Right atrium auricular region (tissue), 2 donors: Measurements from ENCODE around the gene PPP1R16B. TPM values are rescaled to one million over a fixed set of nuclear protein-coding genes. Genes with fewer than 3 reads are reported as not detected.

Experiments used
- DNase-seq: peaks from one replicate; pipeline ENCODE4 v3.0.0-alpha.2; 2019; ENCODE audit warnings: low spot score
- H3K27ac ChIP-seq, 2 donors: fragments of 200-600 bp; sonication (generic); 1 replicate in 1 of 2; 2 replicates in 1 of 2; pipeline ENCODE4 v1.5.1; 2016 to 2019
- H3K27me3 ChIP-seq, 2 donors: fragments of 200-600 bp; sonication (generic); one replicate each; pipeline versions ENCODE4 v1.5.1 to v1.6.0; 2017 to 2019
- H3K36me3 ChIP-seq: fragments of 200-600 bp; sonication (generic); one replicate; pipeline ENCODE4 v1.5.1; 2016
- H3K4me1 ChIP-seq, 2 donors: fragments of 200-600 bp; sonication (generic); one replicate each; pipeline versions ENCODE4 v1.5.1 to v1.6.0; 2017 to 2019
- H3K4me3 ChIP-seq, 2 donors: fragments of 200-600 bp; sonication (generic); 1 replicate in 1 of 2; 2 replicates in 1 of 2; pipeline ENCODE4 v1.5.1; 2017 to 2019; ENCODE audit warnings: mild to moderate bottlenecking in 1 of 2, moderate library complexity in 1 of 2
- H3K9me3 ChIP-seq, 2 donors: fragments of 200-600 bp; sonication (generic); one replicate each; pipeline ENCODE4 v1.5.1; 2019
- CTCF ChIP-seq, 2 donors: fragments of 200-600 bp; sonication (generic); IDR thresholded peaks; one replicate each; pipeline ENCODE4 v1.5.1; 2019; ENCODE audit warnings: antibody characterized with exemption in 2 of 2
- total RNA-seq, 2 donors: library from RNA; depleted of rRNA; stranded (reverse); fragments of >200 nt; gene quantifications; one replicate each; pipeline ENCODE4 v1.1.0, GENCODE V29; 2016

PPP1R16B gene
- total RNA-seq, 2 donors from 2014 or later, result 0.96 to 6.6 TPM

- no peak overlapping the region for H3K27ac ChIP-seq
- peaks cover 0 to 10% of the 10 kb centered on the region in 2 donors for H3K4me1 ChIP-seq
- no peak overlapping the region for H3K4me3 ChIP-seq
- DNase-seq, result no peak
- H3K9me3 ChIP-seq, result no peaks in the 10 kb centered on the region
- TF ChIP-seq CTCF (IDR thresholded peaks at IDR 0.05), result no peak
- no peaks in the 10 kb centered on the region for H3K27me3 ChIP-seq
- H3K36me3 ChIP-seq, result no peaks in the 10 kb centered on the region
These were observed 87.6 kb downstream of the PPP1R16B start for GRCh38 chr20:38893056-38893564.

GRCh38 chr20:38893565-38894090 lies 88.1 kb downstream of the PPP1R16B start:
- TF ChIP-seq CTCF (IDR thresholded peaks at IDR 0.05), result peak; percentile 88 to 92
- no peaks in the 10 kb centered on the region for H3K36me3 ChIP-seq
- H3K27ac ChIP-seq, result no peak overlapping the region
- H3K4me1 ChIP-seq, result peaks cover 0 to 10% of the 10 kb centered on the region in 2 donors
- no peaks in the 10 kb centered on the region for H3K9me3 ChIP-seq
- no peak for DNase-seq
- peak overlapping the region in 1 of 2 donors; percentile 16 for H3K4me3 ChIP-seq
- no peaks in the 10 kb centered on the region for H3K27me3 ChIP-seq

- no peaks in the 10 kb centered on the region for H3K9me3 ChIP-seq
- peak; percentile 1 to 18 for TF ChIP-seq CTCF (IDR thresholded peaks at IDR 0.05)
- no peak for DNase-seq
- no peaks in the 10 kb centered on the region for H3K27me3 ChIP-seq
- no peak overlapping the region for H3K27ac ChIP-seq
- peak overlapping the region in 1 of 2 donors; percentile 16 for H3K4me3 ChIP-seq
- peaks cover 0 to 10% of the 10 kb centered on the region in 2 donors for H3K4me1 ChIP-seq
- no peaks in the 10 kb centered on the region for H3K36me3 ChIP-seq
These were observed 88.8 kb downstream of the PPP1R16B start for GRCh38 chr20:38894091-38894847.

GRCh38 chr20:38895098-38895949 lies 89.8 kb downstream of the PPP1R16B start:
- no peak overlapping the region for H3K27ac ChIP-seq
- no peak for DNase-seq

More at GRCh38 chr20:38895098-38895949, 89.8 kb downstream of the PPP1R16B start:
- no peaks in the 10 kb centered on the region for H3K27me3 ChIP-seq
- H3K36me3 ChIP-seq, result no peaks in the 10 kb centered on the region
- peaks cover 0 to 10% of the 10 kb centered on the region in 2 donors for H3K4me1 ChIP-seq
- H3K4me3 ChIP-seq, result no peak overlapping the region
- H3K9me3 ChIP-seq, result no peaks in the 10 kb centered on the region
- TF ChIP-seq CTCF (IDR thresholded peaks at IDR 0.05), result no peak
